ENCODE results near the gene RGL2.

- no peak for TF ChIP-seq GATA2 (IDR thresholded peaks at IDR 0.05; ENCODE audit: low read depth, low read length)
- no peak for TF ChIP-seq GATA3 (IDR thresholded peaks at IDR 0.05; ENCODE audit: low read depth, low read length)
Measured at GRCh38 chr6:33323623-33323948, 24.8 kb upstream of the RGL2 start.

Measured in SH-SY5Y (cell line).